Cardiac muscle cell (in vitro differentiated cells and primary cell): ENCODE measurements around the gene SYNC. TPM values are rescaled to one million over a fixed set of nuclear protein-coding genes. Genes with fewer than 3 reads are reported as not detected.

Experiments
- DNase-seq, 2 donors: peaks; one replicate each; pipeline versions ENCODE4 v3.0.0 to v3.0.0-alpha.2; 2010 to 2017; ENCODE audit warnings: low read depth in 1 of 2, low spot score in 1 of 2
- H3K27ac ChIP-seq: fragments of 200-600 bp; sonication (generic); 2 replicates; pipeline ENCODE4 v1.5.1; 2016
- H3K27me3 ChIP-seq: fragments of 200-600 bp; sonication (generic); 2 replicates; pipeline ENCODE4 v1.6.0; 2016; ENCODE audit warnings: control low read depth
- H3K36me3 ChIP-seq: fragments of 200-600 bp; sonication (generic); 2 replicates; pipeline ENCODE4 v1.5.1; 2016; ENCODE audit warnings: control low read depth
- H3K4me1 ChIP-seq: fragments of 200-600 bp; sonication (generic); 2 replicates; pipeline ENCODE4 v1.8.1; 2017; ENCODE audit warnings: low read depth, mild to moderate bottlenecking, mixed run types
- H3K4me3 ChIP-seq: fragments of 200-600 bp; sonication (generic); 2 replicates; pipeline ENCODE4 v1.5.1; 2016; ENCODE audit warnings: mild to moderate bottlenecking
- H3K9me3 ChIP-seq: fragments of 200-600 bp; sonication (generic); 2 replicates; pipeline ENCODE4 v1.5.1; 2017; ENCODE audit warnings: low read depth, mild to moderate bottlenecking, control low read depth
- CTCF ChIP-seq: IDR thresholded peaks from 2 replicates; pipeline ENCODE4 v1.5.1; 2012; ENCODE audit warnings: low read depth, mild to moderate bottlenecking, low read length
- polyA plus RNA-seq: library from polyadenylated mRNA; unstranded; fragments of >200 nt; fragmentation: Nextera tagmentation; extraction: Ambion mirVana; gene quantifications from 2 replicates; pipeline ENCODE4 v1.2.1, GENCODE V29; 2016
- total RNA-seq: library from RNA; depleted of rRNA; stranded (reverse); fragments of >200 nt; gene quantifications from 2 replicates; pipeline ENCODE4 v1.2.3, GENCODE V29; 2016

Gene SYNC
- total and polyA plus RNA-seq, 2 experiments from 2014 or later = 1.2 to 4.5 TPM

- peak in 1 of 2 donors; percentile 46 for DNase-seq
- Histone ChIP-seq H3K27ac (no peak overlapping the region), H3K4me3 (peak overlapping the region; percentile 44), H3K27me3 (peaks cover 31% of the 10 kb centered on the region), H3K4me1 (no peaks in the 10 kb centered on the region), H3K9me3 (no peaks in the 10 kb centered on the region), H3K36me3 (no peaks in the 10 kb centered on the region)
- TF ChIP-seq CTCF = peak; percentile 43
These were observed 39.0 kb upstream of the SYNC start for GRCh38 chr1:32741413-32742198.

GRCh38 chr1:32741059-32741412, 38.5 kb upstream of the SYNC start:
- H3K36me3 ChIP-seq = no peaks in the 10 kb centered on the region
- H3K4me1 ChIP-seq = no peaks in the 10 kb centered on the region
- no peaks in the 10 kb centered on the region for H3K9me3 ChIP-seq
- peaks cover 32% of the 10 kb centered on the region for H3K27me3 ChIP-seq
- peak overlapping the region; percentile 38 for H3K4me3 ChIP-seq
- no peak for TF ChIP-seq CTCF
- no peak overlapping the region for H3K27ac ChIP-seq
- DNase-seq = no peak

- H3K27ac ChIP-seq = no peak overlapping the region
- no peaks in the 10 kb centered on the region for H3K4me1 ChIP-seq
- no peak overlapping the region for H3K4me3 ChIP-seq
- DNase-seq = no peak
- H3K27me3 ChIP-seq = peaks cover 27% of the 10 kb centered on the region
- no peaks in the 10 kb centered on the region for H3K36me3 ChIP-seq
- no peak for TF ChIP-seq CTCF
- no peaks in the 10 kb centered on the region for H3K9me3 ChIP-seq
These were observed 34.5 kb upstream of the SYNC start for GRCh38 chr1:32736812-32737791.

GRCh38 chr1:32733582-32734321, 31.2 kb upstream of the SYNC start:
- no peak for TF ChIP-seq CTCF
- Histone ChIP-seq H3K27ac (no peak overlapping the region), H3K9me3 (no peaks in the 10 kb centered on the region), H3K4me3 (no peak overlapping the region), H3K36me3 (no peaks in the 10 kb centered on the region), H3K4me1 (no peaks in the 10 kb centered on the region), H3K27me3 (peaks cover 10% of the 10 kb centered on the region)
- peak in 1 of 2 donors; percentile 29 for DNase-seq
